Midbrain (tissue), 1 donor: ENCODE measurements around the gene THOC1.
"Not testable (repeated sequence)": the region's sequence is repeated elsewhere in the genome, so short reads cannot be mapped to it uniquely, and the experiment has no call there.

Experiments used
- DNase-seq: peaks from one replicate; lab custom pipeline; 2025; lab: John Stamatoyannopoulos, UW

Gene THOC1, protein sequence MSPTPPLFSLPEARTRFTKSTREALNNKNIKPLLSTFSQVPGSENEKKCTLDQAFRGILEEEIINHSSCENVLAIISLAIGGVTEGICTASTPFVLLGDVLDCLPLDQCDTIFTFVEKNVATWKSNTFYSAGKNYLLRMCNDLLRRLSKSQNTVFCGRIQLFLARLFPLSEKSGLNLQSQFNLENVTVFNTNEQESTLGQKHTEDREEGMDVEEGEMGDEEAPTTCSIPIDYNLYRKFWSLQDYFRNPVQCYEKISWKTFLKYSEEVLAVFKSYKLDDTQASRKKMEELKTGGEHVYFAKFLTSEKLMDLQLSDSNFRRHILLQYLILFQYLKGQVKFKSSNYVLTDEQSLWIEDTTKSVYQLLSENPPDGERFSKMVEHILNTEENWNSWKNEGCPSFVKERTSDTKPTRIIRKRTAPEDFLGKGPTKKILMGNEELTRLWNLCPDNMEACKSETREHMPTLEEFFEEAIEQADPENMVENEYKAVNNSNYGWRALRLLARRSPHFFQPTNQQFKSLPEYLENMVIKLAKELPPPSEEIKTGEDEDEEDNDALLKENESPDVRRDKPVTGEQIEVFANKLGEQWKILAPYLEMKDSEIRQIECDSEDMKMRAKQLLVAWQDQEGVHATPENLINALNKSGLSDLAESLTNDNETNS

GRCh38 chr18:267688-268552 lies at the start of gene THOC1:
THOC1 (minus strand) TSS chr18:268047; CDS start chr18:268019, 28 bp downstream.
- peak; percentile 93 for DNase-seq

GRCh38 chr18:317618-318017 lies 49.8 kb upstream of the THOC1 start:
- no peak for DNase-seq

- DNase-seq, result no peak
These were observed 48.5 kb upstream of the THOC1 start for GRCh38 chr18:316393-316792.

DNA sequence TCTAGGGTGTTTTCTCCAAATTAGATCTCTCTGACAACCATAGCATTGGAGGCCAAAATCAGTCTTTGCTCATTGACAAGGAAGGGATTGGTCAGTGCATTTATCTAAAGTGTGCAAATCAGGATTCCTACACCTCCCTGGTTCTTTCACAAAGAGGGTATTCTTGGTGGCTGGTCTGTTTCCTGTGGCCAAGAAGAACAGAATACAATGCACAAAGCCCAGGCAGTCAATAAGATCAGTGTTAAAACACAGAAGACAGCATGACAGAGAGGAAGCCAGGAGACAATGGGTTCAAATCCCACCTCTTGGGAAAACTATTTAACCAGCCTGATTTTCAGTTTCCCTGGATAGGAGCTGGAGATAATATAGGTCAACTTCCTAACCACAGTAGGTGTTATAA lies 46.1 kb upstream of the THOC1 start:
- DNase-seq, result no peak

DNA sequence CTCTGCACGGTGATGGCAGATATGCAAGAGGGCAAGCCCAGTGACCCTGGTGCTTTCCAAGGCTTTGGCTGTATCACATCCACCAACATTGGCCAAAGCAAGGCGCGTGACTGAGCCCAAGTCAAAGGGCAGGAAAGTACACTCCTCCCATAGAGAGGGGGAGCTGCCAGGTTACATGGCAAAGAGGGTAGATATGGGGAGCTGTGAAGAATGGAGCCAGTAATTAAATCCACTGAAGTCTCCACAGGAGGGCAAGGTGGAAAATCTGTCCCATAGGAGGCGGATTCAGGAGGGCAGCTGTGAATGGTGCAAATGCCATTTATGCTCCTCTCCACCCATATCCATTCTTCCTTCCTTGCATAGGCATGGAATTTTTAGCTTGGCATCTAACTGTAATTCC lies 44.6 kb upstream of the THOC1 start:
- DNase-seq, result no peak

- no peak for DNase-seq
These were observed 42.2 kb upstream of the THOC1 start for GRCh38 chr18:310042-310441.

DNA sequence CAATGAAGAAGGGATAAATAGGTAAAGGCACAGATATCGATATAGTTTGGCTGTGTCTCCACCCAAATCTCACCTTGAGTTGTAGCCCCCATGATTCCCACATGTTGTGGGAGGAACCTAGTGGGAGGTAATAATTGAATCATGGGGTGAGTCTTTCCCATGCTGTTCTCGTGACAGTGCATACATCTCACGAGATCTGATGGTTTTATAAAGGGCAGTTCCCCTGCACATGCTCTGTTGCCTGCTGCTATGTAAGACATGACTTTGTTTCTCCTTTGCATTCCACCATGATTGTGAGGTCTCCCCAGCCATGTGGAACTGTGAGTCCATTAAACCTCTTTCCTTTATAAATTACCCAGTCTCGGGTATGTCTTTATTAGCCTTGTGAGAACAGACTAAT lies 40.2 kb upstream of the THOC1 start:
- DNase-seq, result not testable (repeated sequence)

GRCh38 chr18:306608-307255 lies 38.9 kb upstream of the THOC1 start:
- no peak for DNase-seq

- DNase-seq, result no peak
These were observed 37.2 kb upstream of the THOC1 start for GRCh38 chr18:305003-305501.

GRCh38 chr18:303607-304006 lies 35.8 kb upstream of the THOC1 start:
- DNase-seq, result no peak

DNA sequence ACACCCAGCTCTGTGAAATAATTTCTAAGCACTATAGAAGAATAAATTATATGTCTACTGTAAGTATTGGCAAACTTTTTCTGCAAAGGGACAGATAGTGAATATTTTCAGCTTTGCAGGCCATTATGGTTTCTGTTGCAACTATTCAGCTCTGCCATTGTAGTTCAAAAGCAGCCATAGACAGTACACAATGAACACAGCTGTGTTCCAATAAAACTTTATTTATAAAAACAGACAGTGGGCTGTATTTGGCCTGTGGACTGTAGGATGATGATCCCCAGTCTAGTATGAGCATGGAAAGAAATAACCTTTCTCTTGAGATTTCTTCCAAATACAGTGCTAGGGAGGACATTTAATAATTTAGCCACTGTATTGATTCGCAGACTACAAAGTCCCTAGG lies 35.2 kb upstream of the THOC1 start:
- DNase-seq, result no peak

DNA sequence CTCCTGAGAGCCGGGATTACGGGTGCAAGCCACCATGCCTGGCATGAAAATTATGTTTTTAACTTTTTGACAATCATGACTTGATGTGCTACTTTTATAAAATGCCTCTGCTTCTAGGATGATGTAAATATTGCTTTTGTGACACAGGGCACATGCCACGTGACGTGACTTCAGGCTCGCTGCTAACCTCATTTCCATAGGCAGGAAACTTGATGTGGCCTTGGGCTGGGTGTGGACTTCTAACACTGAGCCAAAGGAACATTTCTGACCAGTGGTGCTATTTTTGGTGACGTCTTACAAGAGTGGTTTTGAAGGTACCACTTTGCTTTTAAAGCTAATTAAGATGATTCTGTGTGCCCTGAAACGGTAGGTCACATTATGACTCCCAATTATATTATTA lies 34.2 kb upstream of the THOC1 start:
- DNase-seq, result no peak

DNA sequence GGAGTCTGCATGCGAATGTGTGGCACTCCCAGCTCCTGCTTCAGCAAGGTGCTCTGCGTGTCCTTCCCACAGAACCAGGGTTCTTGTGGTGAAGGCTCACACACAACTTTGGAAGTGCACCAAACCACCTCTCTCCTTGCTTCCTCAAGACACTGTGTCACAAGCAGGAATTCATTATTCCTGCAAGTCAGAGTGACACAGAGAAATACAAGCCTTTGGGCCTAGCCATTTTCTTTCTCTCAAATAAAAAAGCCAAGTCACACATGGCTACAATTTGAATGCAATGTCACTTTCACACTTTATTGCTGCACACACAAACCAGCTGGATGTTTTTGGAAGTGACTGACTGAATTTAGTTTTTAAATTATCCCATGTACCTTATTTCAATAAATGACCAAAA lies 30.1 kb upstream of the THOC1 start:
- DNase-seq, result no peak

- no peak for DNase-seq
These were observed 28.1 kb upstream of the THOC1 start for GRCh38 chr18:295756-296490.

- DNase-seq, result no peak
These were observed 26.7 kb upstream of the THOC1 start for GRCh38 chr18:294566-294965.

DNA sequence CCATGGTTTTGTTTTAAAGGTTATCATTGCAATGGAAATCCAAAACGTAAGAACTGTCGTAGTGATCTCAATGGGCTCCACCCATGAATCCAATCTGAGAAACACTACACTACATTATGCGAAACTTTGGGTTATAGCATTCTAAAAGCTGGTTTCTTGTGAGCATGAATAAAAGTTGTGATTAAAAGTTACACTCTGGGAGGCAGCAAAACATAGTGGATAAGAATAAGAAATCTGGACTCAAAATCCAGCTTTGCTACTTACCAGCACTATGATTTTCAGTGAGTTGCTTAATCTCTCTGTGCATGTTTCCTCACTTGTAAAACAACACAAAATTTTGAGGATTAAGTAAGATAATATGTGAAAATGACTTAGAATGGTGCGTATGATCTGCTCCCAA lies 25.7 kb upstream of the THOC1 start:
- DNase-seq, result no peak

DNA sequence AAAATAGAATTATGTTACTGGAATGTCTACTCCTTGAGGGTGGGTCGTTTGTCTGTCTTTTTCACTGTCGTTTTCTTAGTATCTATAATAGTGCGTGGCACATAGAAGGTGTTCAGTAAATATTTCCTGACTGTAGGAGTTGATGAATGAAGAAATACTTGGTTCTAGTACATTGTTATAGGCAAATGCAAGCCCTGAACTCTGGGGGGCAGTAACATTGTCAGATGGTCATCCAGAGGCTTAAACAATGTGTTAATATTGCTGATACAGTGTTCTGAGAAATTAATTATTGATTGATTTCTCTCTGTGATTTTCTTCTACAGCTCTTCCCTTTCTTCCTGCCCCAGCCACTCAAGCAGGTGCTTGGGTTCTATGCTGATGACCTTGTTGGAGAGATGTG lies 24.4 kb upstream of the THOC1 start:
- DNase-seq, result no peak

DNA sequence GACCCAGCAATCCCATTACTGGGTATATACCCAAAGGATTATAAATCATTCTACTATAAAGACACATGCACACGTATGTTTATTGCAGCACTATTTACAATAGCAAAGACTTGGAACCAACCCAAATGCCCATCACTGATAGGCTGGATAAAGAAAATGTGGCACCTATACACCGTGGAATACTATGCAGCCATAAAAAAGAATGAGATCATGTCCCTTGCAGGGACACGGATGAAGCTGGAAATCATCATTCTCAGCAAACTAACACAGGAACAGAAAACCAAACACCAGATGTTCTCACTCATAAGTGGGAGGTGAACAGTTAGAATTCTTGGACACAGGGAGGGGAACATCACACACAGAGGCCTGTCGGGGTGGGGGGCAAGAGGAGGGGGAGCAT lies 22.1 kb upstream of the THOC1 start:
- DNase-seq, result not testable (repeated sequence)

DNA sequence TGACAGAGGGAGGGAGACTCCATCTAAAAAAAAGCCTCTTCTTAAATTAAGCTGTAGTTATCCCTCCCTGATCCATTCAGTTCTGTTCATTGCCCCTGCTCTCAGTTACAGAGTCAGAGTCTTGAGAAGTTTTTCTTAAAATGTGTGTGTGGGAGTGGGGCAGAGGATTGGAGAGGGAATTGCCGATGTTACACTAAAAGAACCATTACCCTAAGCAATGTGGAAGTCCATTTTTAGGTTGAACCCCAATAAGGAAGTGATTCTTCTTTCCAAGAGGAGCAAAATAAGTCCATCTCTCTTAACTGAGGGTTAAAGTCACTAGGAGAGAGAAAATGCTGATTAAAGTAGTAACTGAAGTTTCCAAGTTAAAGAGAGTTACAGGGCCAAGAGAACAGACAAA lies 21.2 kb upstream of the THOC1 start:
- no peak for DNase-seq

DNA sequence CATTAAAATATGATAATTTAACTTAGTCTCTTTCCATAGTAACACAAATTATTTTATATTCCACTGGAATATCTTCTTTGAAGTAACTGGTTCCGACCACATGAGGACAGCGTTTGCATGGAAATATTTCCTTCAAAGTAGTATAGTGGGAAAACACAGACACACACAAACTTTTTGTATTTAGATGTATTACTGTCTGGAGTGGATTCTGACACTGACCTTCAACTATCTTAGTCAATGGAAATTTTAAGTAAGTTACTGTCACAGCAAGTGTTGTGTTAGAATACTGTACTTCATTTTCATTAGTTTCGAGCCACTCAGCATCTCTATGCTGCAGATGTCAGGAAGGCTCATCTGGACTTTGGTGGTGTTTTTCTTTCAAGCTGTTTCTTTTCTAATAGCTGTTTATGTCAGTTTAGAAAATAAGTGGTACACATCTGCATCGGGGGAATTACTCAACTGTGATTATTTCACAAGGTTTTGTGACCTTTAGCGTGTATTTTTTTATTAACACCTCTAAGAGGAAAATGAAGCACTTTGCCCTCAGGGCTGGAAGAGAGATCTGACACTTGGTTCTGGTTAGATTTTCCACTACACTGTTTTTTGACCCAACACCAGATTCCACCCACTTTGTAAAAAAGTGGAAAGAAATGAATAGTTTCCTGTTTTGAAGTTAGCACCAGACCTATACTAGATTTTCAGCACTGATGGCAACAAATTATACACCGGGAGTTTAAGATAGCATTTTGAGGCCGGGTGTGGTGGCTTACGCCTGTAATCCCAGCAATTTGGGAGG lies 18.9 kb upstream of the THOC1 start:
- DNase-seq, result peak; percentile 26
